Upper lobe of left lung (tissue), 4 donors: ENCODE data around the gene CHRNA3.

ENCODE experiments used
- POLR2AphosphoS5 ChIP-seq, 2 donors: sonication (generic); formaldehyde crosslinking; IDR thresholded peaks; one replicate each; pipeline ENCODE4 v1.5.1; 2017; ENCODE audit warnings: antibody characterized with exemption in 2 of 2
- TF ChIP-seq, protein P1 (sequence below), 6 experiments: fragments of 450-650 bp in 4 of 6; fragments of 200-600 bp in 2 of 6; sonication (generic) in 2 of 6; IDR thresholded peaks; one replicate each; pipeline ENCODE4 v1.5.1; 2016 to 2019; ENCODE audit warnings: antibody characterized with exemption in 6 of 6

DNA sequence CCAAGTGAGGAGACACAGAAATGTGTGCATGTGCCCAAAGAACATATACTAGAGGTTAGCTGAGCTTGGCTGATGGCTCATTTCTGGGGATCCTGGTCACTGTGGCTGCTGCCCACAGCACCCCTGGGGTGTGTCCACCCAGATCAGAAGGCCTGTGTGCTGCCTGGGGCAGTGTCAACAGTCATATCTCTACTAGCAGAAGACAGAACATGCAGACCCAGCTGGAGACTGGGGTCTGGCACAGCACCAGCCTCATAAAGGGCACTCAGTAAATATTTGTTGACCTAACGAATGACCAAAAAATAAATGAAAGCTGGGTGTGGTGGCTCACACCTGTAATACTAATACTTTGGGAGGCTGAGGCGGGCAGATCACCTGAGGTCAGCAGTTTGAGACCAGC is 16.4 kb downstream of the CHRNA3 start:
- no peak for TF ChIP-seq POLR2AphosphoS5 (IDR thresholded peaks at IDR 0.05)
- TF ChIP-seq, protein P1, sequence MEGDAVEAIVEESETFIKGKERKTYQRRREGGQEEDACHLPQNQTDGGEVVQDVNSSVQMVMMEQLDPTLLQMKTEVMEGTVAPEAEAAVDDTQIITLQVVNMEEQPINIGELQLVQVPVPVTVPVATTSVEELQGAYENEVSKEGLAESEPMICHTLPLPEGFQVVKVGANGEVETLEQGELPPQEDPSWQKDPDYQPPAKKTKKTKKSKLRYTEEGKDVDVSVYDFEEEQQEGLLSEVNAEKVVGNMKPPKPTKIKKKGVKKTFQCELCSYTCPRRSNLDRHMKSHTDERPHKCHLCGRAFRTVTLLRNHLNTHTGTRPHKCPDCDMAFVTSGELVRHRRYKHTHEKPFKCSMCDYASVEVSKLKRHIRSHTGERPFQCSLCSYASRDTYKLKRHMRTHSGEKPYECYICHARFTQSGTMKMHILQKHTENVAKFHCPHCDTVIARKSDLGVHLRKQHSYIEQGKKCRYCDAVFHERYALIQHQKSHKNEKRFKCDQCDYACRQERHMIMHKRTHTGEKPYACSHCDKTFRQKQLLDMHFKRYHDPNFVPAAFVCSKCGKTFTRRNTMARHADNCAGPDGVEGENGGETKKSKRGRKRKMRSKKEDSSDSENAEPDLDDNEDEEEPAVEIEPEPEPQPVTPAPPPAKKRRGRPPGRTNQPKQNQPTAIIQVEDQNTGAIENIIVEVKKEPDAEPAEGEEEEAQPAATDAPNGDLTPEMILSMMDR (IDR thresholded peaks at IDR 0.05): no peak
